Hematopoietic multipotent progenitor cell treated with erythropoietin and hydrocortisone succinate and interleukin-3 and kit ligand, for 17 days (in vitro differentiated cells): ENCODE results near the gene AP3S2.
"Not testable (repeated sequence)": the region's sequence is repeated elsewhere in the genome, so short reads cannot be mapped to it uniquely, and the experiment has no call there.

Experiments
- DNase-seq: peaks from one replicate; pipeline ENCODE4 v3.0.0-alpha.2; 2015; ENCODE audit warnings: low spot score

Gene AP3S2

GRCh38 chr15:89893696-89894447 is at the start of gene AP3S2:
Gene AP3S2 (minus strand): TSS chr15:89893994. CDS start chr15:89893949, 45 bp downstream.
- peak; percentile 91 for DNase-seq

GRCh38 chr15:89939910-89940309 is 46.1 kb upstream of the AP3S2 start:
- DNase-seq, result no peak

GRCh38 chr15:89939377-89939776 is 45.6 kb upstream of the AP3S2 start:
- DNase-seq, result not testable (repeated sequence)

- no peak for DNase-seq
Measured at GRCh38 chr15:89937365-89938350, 43.9 kb upstream of the AP3S2 start.

GRCh38 chr15:89936786-89937265 is 43.0 kb upstream of the AP3S2 start:
- no peak for DNase-seq

GRCh38 chr15:89936051-89936785 is 42.4 kb upstream of the AP3S2 start:
- DNase-seq, result no peak

- no peak for DNase-seq
Measured at GRCh38 chr15:89932880-89933279, 39.1 kb upstream of the AP3S2 start.

GRCh38 chr15:89928421-89928820 is 34.6 kb upstream of the AP3S2 start:
- DNase-seq, result no peak

- DNase-seq, result no peak
Measured at GRCh38 chr15:89926158-89926557, 32.4 kb upstream of the AP3S2 start.

GRCh38 chr15:89917442-89918101 is 23.8 kb upstream of the AP3S2 start:
- DNase-seq, result no peak

- DNase-seq, result no peak
Measured at GRCh38 chr15:89916660-89917059, 22.9 kb upstream of the AP3S2 start.

- no peak for DNase-seq
Measured at GRCh38 chr15:89912674-89913396, 19.0 kb upstream of the AP3S2 start, which contains the start of gene ARPIN. Gene ARPIN (minus strand): TSS chr15:89912952. CDS start chr15:89912835, 117 bp downstream.

GRCh38 chr15:89912145-89912673 is 18.4 kb upstream of the AP3S2 start:
- no peak for DNase-seq

GRCh38 chr15:89910891-89911626 is 17.3 kb upstream of the AP3S2 start:
- DNase-seq, result no peak

- no peak for DNase-seq
Measured at GRCh38 chr15:89909611-89910010, 15.8 kb upstream of the AP3S2 start.

- DNase-seq, result no peak
Measured at GRCh38 chr15:89908226-89908625, 14.4 kb upstream of the AP3S2 start.

- no peak for DNase-seq
Measured at GRCh38 chr15:89907289-89907688, 13.5 kb upstream of the AP3S2 start.

GRCh38 chr15:89905846-89906378 is 12.1 kb upstream of the AP3S2 start:
- DNase-seq, result no peak

GRCh38 chr15:89904519-89904918 is 10.7 kb upstream of the AP3S2 start:
- no peak for DNase-seq

- no peak for DNase-seq
Measured at GRCh38 chr15:89903858-89904130, 10.0 kb upstream of the AP3S2 start.
